Measurements from ENCODE around the gene TMEM163.
"Not testable (repeated sequence)": the region's sequence is repeated elsewhere in the genome, so short reads cannot be mapped to it uniquely, and the experiment has no call there.

Gene TMEM163

GRCh38 chr2:134482766-134483340 is 235.9 kb downstream of the TMEM163 start:
- DNase-seq (ENCODE audit: low read depth): no peak

- DNase-seq (ENCODE audit: low read depth): no peak
Observed at GRCh38 chr2:134482131-134482723, 236.6 kb downstream of the TMEM163 start.

GRCh38 chr2:134479696-134480330 is 239.0 kb downstream of the TMEM163 start:
- DNase-seq (ENCODE audit: low read depth): no peak

GRCh38 chr2:134476982-134477381 is 241.8 kb downstream of the TMEM163 start:
- DNase-seq (ENCODE audit: low read depth): not testable (repeated sequence)

GRCh38 chr2:134470561-134471168 is 248.1 kb downstream of the TMEM163 start:
- no peak for DNase-seq (ENCODE audit: low read depth)

- no peak for DNase-seq (ENCODE audit: low read depth)
Observed at GRCh38 chr2:134469516-134470115, 249.2 kb downstream of the TMEM163 start.

GRCh38 chr2:134468776-134469175 is 250.0 kb downstream of the TMEM163 start:
- no peak for DNase-seq (ENCODE audit: low read depth)

- no peak for DNase-seq (ENCODE audit: low read depth)
Observed at GRCh38 chr2:134468164-134468563, 250.6 kb downstream of the TMEM163 start.

- DNase-seq (ENCODE audit: low read depth): peak; percentile 9
Observed at GRCh38 chr2:134466141-134466540, 252.7 kb downstream of the TMEM163 start.

- no peak for DNase-seq (ENCODE audit: low read depth)
Observed at GRCh38 chr2:134465228-134466105, 253.3 kb downstream of the TMEM163 start.

GRCh38 chr2:134463699-134464022 is 255.1 kb downstream of the TMEM163 start:
- DNase-seq (ENCODE audit: low read depth): no peak

GRCh38 chr2:134462791-134463698 is 255.8 kb downstream of the TMEM163 start:
- no peak for DNase-seq (ENCODE audit: low read depth)

- no peak for DNase-seq (ENCODE audit: low read depth)
Observed at GRCh38 chr2:134462275-134462674, 256.5 kb downstream of the TMEM163 start.

GRCh38 chr2:134461511-134461910 is 257.3 kb downstream of the TMEM163 start:
- no peak for DNase-seq (ENCODE audit: low read depth)

GRCh38 chr2:134460583-134460998 is 258.2 kb downstream of the TMEM163 start:
- no peak for DNase-seq (ENCODE audit: low read depth)

GRCh38 chr2:134459706-134460406 is 258.9 kb downstream of the TMEM163 start:
- no peak for DNase-seq (ENCODE audit: low read depth)

GRCh38 chr2:134458950-134459349 is 259.9 kb downstream of the TMEM163 start:
- no peak for DNase-seq (ENCODE audit: low read depth)

- no peak for DNase-seq (ENCODE audit: low read depth)
Observed at GRCh38 chr2:134458473-134458853, 260.3 kb downstream of the TMEM163 start.

- no peak for DNase-seq (ENCODE audit: low read depth)
Observed at GRCh38 chr2:134457765-134458472, 260.9 kb downstream of the TMEM163 start.

GRCh38 chr2:134457353-134457752 is 261.4 kb downstream of the TMEM163 start:
- DNase-seq (ENCODE audit: low read depth): no peak
